GM10266 (cell line): Measurements from ENCODE around the gene CRYGC.
"Not testable (repeated sequence)": the region's sequence is repeated elsewhere in the genome, so short reads cannot be mapped to it uniquely, and the experiment has no call there.

Experiments
- DNase-seq: peaks from one replicate; pipeline ENCODE4 v3.0.0; 2012; ENCODE audit errors: extremely low spot score
- TF ChIP-seq, protein P1 (sequence below): IDR thresholded peaks from 2 replicates; pipeline ENCODE4 v1.5.1; 2012; ENCODE audit warnings: mild to moderate bottlenecking, low read depth; ENCODE audit not compliant: control insufficient read depth, insufficient read depth; ENCODE audit errors: missing control alignments

CRYGC gene

DNA sequence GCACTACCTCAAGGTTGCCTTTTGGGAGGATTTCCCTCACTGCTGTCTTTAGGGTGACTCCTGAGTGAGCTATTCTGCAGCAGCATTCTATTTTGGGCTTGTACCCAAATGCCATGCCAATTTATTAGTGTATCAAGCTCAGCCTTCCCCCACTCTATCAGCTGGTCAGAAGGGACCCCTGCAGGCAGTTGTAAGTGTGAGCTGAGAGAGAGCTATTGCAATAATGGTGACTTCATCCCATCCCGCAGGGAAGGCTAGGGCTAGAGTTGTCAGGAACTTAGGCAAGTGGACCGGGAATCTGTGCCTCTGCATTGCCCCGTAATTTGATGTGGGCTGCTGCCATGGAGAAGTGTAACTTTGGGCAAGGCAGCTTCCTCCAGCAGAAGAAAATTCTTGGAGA is 18.1 kb upstream of the CRYGC start:
- no peak for DNase-seq
- TF ChIP-seq, protein P1, sequence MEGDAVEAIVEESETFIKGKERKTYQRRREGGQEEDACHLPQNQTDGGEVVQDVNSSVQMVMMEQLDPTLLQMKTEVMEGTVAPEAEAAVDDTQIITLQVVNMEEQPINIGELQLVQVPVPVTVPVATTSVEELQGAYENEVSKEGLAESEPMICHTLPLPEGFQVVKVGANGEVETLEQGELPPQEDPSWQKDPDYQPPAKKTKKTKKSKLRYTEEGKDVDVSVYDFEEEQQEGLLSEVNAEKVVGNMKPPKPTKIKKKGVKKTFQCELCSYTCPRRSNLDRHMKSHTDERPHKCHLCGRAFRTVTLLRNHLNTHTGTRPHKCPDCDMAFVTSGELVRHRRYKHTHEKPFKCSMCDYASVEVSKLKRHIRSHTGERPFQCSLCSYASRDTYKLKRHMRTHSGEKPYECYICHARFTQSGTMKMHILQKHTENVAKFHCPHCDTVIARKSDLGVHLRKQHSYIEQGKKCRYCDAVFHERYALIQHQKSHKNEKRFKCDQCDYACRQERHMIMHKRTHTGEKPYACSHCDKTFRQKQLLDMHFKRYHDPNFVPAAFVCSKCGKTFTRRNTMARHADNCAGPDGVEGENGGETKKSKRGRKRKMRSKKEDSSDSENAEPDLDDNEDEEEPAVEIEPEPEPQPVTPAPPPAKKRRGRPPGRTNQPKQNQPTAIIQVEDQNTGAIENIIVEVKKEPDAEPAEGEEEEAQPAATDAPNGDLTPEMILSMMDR, result no peak

- TF ChIP-seq, protein P1, result no peak
- DNase-seq, result no peak
Observed at GRCh38 chr2:208147008-208147407, 17.4 kb upstream of the CRYGC start.

GRCh38 chr2:208146006-208146405 is 16.4 kb upstream of the CRYGC start, which contains the start of gene CRYGB:
TSS of gene CRYGB (minus strand) at chr2:208146158. CDS start at chr2:208146120, 38 bp downstream.
- DNase-seq, result no peak
- TF ChIP-seq, protein P1, result no peak

GRCh38 chr2:208142925-208143799 is 13.5 kb upstream of the CRYGC start:
- TF ChIP-seq, protein P1, result no peak
- no peak for DNase-seq

DNA sequence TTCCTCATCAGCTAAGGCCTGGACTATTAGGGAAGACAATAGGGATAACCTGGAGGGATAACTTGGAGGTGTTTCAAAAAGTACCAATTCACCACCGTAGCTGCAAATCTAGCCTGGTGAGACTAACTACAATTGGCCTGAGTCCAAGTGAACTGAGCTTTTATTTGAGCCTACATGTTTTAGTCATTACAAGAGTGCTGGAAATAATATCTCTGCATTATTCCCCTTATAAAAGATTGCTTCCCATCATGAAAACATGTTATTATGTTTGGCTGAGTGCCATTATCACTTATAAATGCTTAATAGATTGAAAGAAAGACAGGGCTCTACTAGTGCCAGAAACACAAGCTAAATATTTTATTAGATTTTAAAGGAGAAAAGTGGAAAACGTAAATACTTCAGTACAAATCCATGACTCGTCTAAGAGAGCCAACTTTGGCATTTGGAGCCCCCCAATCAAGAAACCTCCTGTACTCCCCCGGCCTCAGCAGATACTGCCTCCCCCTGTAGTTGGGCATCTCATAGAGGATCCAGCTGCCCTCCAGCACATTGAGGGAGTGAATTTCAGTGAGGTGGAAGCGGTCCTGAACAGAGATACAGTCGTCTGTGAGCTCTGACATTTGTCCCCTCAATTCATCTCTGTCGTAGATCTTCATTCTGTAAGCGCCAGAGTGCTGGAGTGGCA is 12.8 kb upstream of the CRYGC start:
- no peak for DNase-seq
- TF ChIP-seq, protein P1, result no peak

DNA sequence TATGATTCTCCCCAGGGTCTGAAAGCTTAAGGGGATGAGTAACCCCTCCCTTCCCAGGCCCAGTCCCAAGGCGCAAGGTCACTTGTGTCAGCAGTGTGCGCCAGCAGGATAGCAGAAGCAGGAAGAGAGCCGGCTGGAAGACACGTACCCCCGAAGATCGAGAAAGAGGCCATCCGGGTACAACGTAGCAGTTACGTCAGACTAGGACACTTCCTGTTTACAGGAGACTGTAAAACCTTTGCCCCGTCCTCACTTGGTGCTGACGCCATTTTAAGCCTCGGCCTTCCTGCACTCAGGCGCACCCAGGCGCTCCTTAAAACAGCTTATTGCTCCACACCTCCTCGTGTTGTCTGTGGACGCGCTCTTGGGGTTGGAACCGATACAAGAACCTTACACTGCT is 9.8 kb upstream of the CRYGC start:
- DNase-seq, result no peak
- TF ChIP-seq, protein P1, result no peak

DNA sequence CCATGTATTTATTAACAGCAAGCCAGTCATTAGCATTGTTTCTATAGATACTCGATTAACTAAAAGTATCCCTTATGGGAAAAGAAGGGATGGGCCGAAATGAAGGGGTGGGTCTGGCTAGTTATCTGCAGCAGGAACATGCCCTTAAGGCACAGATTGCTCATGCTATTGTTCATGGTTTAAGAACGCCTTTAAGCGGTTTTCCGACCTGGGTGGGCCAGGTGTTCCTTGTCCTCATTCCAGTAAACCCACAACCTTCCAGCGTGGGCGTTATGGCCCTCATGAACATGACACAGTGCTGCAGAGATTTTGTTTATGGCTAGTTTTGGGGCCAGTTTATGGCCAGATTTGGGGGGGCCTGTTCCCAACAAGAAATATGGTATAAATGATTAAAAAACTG is 8.7 kb upstream of the CRYGC start:
- not testable (repeated sequence) for DNase-seq

GRCh38 chr2:208136716-208137094 is 7.1 kb upstream of the CRYGC start:
- TF ChIP-seq, protein P1, result no peak
- no peak for DNase-seq
